Mucosa of descending colon (tissue), 3 donors: Measurements from ENCODE around the gene DENND4A. TPM values are rescaled to one million over a fixed set of nuclear protein-coding genes. Genes with fewer than 3 reads are reported as not detected.

Source experiments
- ATAC-seq: fragments of 200-7000 bp; cut with Tn5 transposase; one replicate; pipeline ENCODE4 v1.9.1; 2020; ENCODE audit warnings: mild to moderate bottlenecking, moderate library complexity
- DNase-seq, 3 donors: peaks; one replicate each; pipeline ENCODE4 v3.0.0-alpha.2; 2020
- H3K36me3 ChIP-seq: fragments of 200-600 bp; one replicate; pipeline ENCODE4 v1.8.0; 2021; ENCODE audit warnings: low read depth, mild to moderate bottlenecking
- H3K4me1 ChIP-seq: fragments of 200-600 bp; one replicate; pipeline ENCODE4 v1.8.0; 2021; ENCODE audit warnings: low read depth, mild to moderate bottlenecking
- H3K4me3 ChIP-seq: fragments of 200-600 bp; one replicate; pipeline ENCODE4 v1.8.0; 2021; ENCODE audit warnings: mild to moderate bottlenecking
- H3K9me3 ChIP-seq: fragments of 200-600 bp; one replicate; pipeline ENCODE4 v1.8.0; 2021; ENCODE audit warnings: mild to moderate bottlenecking
- CTCF ChIP-seq: fragments of 200-600 bp; IDR thresholded peaks from one replicate; pipeline ENCODE4 v1.8.0; 2022; ENCODE audit warnings: antibody characterized with exemption, mild to moderate bottlenecking
- intact Hi-C, 2 donors: fragments of 100-400 bp; cut with DNase I in 1 of 2; cut with micrococcal nuclease in 1 of 2; formaldehyde crosslinking; loops; one replicate each; pipeline versions ENCODE4 v1.11.0 to v1.11.1; 2022; cut with DNase I, micrococcal nuclease
- total RNA-seq, 3 donors: library from RNA; stranded (reverse); fragmentation: NEBNext Ultra II Directional in 2 of 3; extraction: Animal tissue kit (Norgen Biotek cat#: 25700) in 2 of 3; gene quantifications; one replicate each; pipeline versions ENCODE4 v1.2.1 to v1.2.4, GENCODE V29; 2021 to 2023
- donor health status: DM: no; HTN: no; CAD: no; lungs with moderate emphysema.
- donor health status: DM: no; HTN: no; CAD: no.
- donor health status: DM: no; HTN: yes; CAD: no.

Gene DENND4A
- total RNA-seq, 3 donors from 2014 or later, result 20.3 to 34.7 (median 20.7) TPM

- intact Hi-C loops, result no loop called here
- Histone ChIP-seq H3K4me1 (peaks cover 23% of the 10 kb centered on the region), H3K9me3 (no peaks in the 10 kb centered on the region), H3K4me3 (no peak overlapping the region), H3K36me3 (no peaks in the 10 kb centered on the region)
- DNase-seq (no peak), ATAC-seq (no peak)
- TF ChIP-seq CTCF, result no peak
Measured at GRCh38 chr15:65771870-65772269, 20.2 kb downstream of the DENND4A start.

DNA sequence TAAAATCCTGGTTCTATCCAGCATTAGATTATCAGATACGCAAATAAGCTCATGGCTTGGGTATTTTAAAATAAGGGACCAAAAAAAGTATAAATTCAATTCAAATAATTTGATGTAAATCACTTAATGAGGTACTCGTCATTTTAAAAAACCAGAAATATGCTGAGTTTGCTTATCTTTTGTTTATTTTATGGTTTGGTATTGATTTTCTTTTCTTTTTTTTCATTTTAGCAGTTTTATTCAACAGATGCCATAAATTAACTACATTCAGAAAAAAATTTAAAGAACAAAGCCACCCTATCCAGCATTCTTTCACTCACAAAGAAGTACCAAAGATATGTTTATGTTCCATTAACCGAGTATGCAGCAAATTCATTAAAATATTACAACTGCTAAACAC is 22.6 kb downstream of the DENND4A start:
- intact Hi-C loops, result no loop called here
- Histone ChIP-seq H3K36me3 (no peaks in the 10 kb centered on the region), H3K4me1 (peaks cover 29% of the 10 kb centered on the region), H3K4me3 (no peak overlapping the region), H3K9me3 (no peaks in the 10 kb centered on the region)
- DNase-seq (no peak), ATAC-seq (no peak)
- no peak for TF ChIP-seq CTCF

GRCh38 chr15:65767895-65768294 is 24.2 kb downstream of the DENND4A start:
- DNase-seq, result peak in 1 of 3 donors; percentile 7
- Histone ChIP-seq H3K4me3 (no peak overlapping the region), H3K9me3 (no peaks in the 10 kb centered on the region), H3K4me1 (peaks cover 14% of the 10 kb centered on the region), H3K36me3 (no peaks in the 10 kb centered on the region)
- ATAC-seq, result no peak
- no peak for TF ChIP-seq CTCF
- intact Hi-C loops, result no loop called here

DNA sequence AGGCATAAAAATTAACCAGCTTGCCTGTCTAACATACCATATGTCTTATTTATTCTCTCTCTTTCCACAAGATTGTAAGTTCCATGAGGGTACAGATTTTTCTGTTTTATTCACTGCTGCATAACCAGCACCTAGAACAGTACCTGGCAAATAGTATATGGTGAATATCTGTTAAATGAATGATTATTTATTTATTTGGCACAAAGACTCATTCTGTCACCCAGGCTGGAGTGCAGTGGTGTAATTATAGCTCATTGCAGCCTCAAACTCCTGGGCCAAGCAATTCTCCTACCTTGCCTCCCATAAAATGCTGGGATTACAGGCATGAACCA is 24.9 kb downstream of the DENND4A start:
- intact Hi-C loops, result no loop called here
- ATAC-seq (no peak), DNase-seq (no peak)
- H3K36me3 ChIP-seq, result no peaks in the 10 kb centered on the region
- no peak for TF ChIP-seq CTCF
- no peak overlapping the region for H3K4me3 ChIP-seq
- H3K9me3 ChIP-seq, result no peaks in the 10 kb centered on the region
- H3K4me1 ChIP-seq, result peaks cover 12% of the 10 kb centered on the region

DNA sequence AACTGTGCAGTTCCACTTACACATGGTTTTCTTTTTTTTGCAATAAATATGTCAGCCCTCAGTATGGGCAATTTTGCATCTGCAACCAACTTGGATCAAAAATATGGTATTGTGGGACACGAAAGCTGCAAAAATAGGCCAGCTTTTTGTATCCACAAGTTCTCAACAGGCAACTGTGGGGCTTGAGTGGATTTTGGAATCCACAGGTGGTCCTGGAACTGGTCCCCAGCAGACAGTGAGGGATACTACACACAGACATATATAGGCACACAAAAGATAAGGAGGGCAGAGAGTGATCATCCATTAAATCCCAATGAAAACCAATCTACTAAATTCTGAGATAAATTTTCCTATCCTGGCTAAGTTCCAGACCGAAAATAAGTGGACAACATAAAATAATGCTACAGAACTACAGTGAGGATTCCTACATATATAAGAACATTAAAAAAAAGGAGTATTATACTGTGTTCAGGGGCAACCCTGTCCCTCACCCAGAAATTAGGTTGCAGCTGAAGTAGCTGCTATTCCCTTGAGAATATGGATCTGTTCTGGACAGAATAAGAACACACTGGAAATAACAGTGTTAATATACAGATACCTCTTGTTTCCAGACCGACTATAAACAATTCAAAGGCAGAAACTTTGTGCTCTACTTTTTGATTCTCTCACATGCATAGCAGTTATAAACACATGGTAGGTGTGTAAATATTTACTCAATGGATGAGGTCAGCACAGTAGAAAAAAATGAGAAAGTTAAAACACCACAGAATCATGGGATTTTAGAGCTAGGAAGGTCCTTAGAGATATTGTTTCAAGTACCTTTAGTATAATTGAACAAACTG is 25.4 kb downstream of the DENND4A start:
- DNase-seq (no peak), ATAC-seq (peak; percentile 80)

More for the DNA sequence above, 25.4 kb downstream of the DENND4A start:
- Histone ChIP-seq H3K9me3 (no peaks in the 10 kb centered on the region), H3K4me3 (no peak overlapping the region), H3K36me3 (no peaks in the 10 kb centered on the region), H3K4me1 (peaks cover 12% of the 10 kb centered on the region)
- TF ChIP-seq CTCF, result no peak
- intact Hi-C loops, result no loop called here
